Stimulated activated CD8-positive, alpha-beta memory T cell treated with anti-CD3 and anti-CD28 coated beads, Interleukin-7, amount 100 ng/mL, for 48 hours (primary cell): ENCODE measurements around the gene ZNF543.
"Not testable (repeated sequence)": the region's sequence is repeated elsewhere in the genome, so short reads cannot be mapped to it uniquely, and the experiment has no call there.

ENCODE experiments used
- DNase-seq, 2 donors: peaks; one replicate each; pipeline ENCODE4 v3.0.0-alpha.2; 2020; ENCODE audit warnings: low read depth in 1 of 2; ENCODE audit errors: extremely low read depth in 1 of 2

Gene ZNF543

DNA sequence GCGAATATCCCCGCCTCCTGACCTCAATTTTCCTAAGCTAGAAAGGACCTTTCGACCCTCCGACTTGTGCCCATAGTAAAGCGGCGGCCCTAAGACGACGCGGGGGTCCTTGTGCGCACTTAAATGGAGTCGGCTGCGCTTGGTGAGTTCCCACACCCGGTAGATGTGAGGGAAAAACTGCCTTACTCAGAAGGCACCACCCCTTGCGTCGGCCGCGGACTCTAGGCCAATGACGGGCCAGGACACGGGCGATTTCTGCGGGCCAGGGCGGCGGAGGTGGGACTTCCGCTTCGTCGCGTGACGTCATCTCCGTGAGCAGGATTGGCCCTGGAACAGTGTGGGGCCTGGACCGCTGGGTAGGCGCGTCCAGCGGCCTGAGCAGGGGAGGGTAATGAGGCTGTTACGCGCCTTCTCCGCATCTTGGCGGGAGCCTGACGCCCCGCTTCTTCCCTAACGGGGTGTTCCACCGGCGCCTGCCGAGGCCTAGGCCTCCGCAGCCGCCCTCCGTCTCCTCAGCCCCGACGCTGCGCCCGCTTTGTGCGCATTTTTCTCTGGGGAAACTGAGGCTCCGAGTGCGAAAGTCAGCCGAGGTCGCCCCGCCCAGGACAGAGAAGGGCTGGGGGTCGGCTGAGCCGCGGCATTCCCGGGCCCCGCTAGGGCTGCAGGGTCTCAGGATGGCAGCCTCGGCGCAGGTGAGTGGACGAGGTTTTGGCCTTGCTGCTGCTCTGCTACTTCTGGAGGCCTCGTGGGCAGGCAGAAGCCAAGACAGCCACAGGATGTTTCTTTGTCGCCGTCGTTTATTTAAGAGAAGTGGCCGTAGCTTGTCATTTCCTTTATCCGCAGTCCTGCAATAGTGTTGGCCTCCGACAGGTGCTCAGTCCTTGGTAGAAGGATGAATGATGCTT is at the start of gene ZNF543:
Gene ZNF543 (plus strand): TSS at position 293 of the 905 bp plus-strand sequence. CDS start 382 bp downstream, at position 675.
- DNase-seq: peak; percentile 84 to 89

- no peak for DNase-seq
Measured at GRCh38 chr19:57271280-57271679, 49.0 kb upstream of the ZNF543 start.

DNA sequence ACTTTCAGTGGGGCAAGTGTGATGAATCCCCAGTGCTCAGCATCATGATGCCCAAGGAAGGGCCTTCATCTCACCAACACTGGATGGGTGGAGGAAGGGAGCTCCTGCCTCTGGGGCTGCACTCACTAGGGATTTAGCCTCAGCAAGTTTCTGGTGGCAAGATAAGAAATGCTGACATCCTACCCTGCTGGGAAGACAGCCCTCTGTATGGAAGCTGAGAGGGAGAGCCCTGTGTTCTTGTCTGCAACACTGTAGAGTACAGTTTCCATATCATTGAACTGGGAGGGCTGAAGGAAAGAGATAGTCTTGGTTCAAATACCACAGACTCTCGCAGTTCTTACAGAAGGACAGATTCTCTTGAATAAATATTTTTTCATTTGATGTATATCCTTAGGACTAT is 47.3 kb upstream of the ZNF543 start:
- no peak for DNase-seq

DNA sequence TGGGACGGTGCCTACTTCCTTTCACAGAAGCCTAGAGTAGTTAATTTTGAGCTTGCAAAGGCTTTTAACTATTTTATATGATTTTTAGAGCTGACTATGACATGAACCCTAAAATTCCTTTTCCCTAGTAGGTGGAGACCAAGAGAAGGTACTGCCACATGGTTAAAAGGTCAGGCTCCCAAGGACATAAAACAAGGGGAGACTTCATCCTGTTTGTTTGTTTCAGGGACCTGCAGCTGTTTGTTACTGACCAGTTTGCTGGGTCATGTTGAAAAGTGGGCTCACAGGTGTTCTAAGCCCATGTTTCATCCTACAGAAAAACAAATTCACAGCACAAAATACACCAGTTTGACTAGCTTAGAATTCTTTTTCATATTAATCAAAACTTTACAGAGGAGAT is 43.8 kb upstream of the ZNF543 start:
- DNase-seq: no peak

DNA sequence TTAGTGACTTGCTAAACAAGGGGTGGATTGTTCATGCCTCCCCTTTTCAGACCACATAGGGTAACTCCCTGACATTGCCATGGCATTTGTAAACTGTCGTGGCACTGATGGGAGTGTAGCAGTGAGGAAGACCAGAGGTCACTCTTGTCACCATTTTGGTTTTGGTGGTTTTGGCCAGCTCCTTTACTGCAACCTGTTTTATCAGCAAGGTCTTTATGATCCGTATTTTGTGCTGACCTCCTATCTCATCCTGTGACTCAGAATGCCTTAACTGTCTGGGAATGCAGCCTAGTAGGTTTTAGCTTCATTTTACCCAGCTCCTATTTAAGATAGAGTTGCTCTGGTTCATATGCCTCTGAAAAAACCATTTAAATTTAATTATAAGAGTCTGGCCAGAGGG is 41.8 kb upstream of the ZNF543 start:
- not testable (repeated sequence) for DNase-seq

- peak; percentile 58 to 82 for DNase-seq
Measured at GRCh38 chr19:57279418-57280164, 40.7 kb upstream of the ZNF543 start.

- DNase-seq: peak; percentile 93 to 94
Measured at GRCh38 chr19:57280165-57280961, 39.9 kb upstream of the ZNF543 start, which contains the start of gene ZNF460. Gene ZNF460, plus strand, starts transcription at chr19:57280485. Its CDS starts 322 bp downstream, at chr19:57280807.

DNA sequence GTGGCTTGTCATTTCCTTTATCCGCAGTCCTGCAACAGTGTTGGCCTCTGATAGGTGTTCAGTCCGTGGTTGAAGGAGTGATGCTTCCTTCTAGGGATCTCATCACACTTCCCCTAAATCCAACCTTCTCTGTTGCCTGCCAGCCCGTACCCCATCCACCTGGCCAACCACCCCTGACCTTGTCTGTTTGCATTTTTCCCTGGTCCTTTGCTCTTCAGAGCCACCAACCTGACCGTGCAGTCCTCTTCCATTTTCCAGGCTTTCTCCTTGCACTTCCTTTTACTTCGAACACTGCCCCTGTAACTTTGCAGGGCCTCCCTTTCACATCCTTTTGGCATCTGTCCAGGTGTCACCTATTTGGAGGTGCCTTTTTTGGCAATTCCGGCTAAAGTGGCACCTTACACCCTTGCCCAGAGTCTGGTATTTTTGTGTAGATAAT is 39.3 kb upstream of the ZNF543 start:
- DNase-seq: no peak

GRCh38 chr19:57282011-57282643 is 38.1 kb upstream of the ZNF543 start:
- peak in 1 of 2 donors; percentile 20 for DNase-seq

DNA sequence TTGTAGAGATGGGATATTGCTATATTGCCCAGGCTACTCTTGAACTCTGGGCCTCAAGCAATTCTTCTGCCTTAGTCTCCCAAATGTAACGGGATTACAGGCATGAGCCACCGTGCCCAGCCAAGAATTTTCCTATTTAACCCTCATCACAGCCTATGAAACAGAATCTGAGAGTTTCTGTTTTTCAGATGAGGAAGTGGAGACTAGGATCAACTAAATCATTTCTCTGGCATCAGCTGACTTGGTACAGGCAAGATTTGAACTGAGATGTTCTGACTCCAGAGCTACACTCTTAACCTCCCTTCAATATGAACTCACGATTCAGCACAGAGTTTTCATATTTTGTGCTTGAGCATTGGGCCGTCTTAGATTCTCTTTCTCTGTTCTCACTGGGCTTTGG is 31.9 kb upstream of the ZNF543 start:
- no peak for DNase-seq

DNA sequence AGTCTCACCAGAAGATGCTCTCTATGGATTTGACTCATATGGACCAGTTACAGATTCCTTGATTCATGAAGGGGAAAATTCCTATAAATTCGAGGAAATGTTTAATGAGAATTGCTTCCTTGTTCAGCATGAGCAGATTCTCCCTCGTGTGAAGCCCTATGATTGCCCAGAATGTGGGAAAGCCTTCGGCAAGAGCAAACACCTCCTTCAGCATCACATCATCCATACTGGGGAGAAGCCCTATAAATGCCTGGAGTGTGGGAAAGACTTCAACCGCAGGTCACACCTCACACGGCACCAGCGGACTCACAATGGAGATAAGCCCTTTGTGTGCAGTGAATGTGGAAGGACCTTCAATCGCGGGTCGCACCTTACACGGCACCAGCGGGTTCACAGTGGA is 29.3 kb upstream of the ZNF543 start:
- no peak for DNase-seq

GRCh38 chr19:57292547-57292946 is 27.7 kb upstream of the ZNF543 start:
- no peak for DNase-seq

DNA sequence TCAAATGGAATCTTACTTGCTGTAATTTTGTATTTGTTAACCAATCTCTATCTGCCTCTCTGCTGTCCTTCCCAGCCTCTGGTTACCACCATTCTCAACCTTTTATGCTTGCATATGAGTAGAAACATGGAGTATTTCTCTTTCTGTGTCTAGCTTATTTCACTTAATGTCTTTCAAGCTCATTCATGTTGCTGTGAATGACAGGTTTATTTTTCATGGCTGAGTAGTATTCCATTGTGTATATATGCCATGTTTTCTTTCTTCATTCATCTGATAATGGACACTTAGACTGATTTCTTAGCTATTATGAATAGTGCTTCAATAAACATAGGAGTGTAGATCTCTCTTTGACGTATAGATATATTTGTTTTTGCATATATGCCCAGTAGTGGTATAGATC is 26.6 kb upstream of the ZNF543 start:
- DNase-seq: no peak

DNA sequence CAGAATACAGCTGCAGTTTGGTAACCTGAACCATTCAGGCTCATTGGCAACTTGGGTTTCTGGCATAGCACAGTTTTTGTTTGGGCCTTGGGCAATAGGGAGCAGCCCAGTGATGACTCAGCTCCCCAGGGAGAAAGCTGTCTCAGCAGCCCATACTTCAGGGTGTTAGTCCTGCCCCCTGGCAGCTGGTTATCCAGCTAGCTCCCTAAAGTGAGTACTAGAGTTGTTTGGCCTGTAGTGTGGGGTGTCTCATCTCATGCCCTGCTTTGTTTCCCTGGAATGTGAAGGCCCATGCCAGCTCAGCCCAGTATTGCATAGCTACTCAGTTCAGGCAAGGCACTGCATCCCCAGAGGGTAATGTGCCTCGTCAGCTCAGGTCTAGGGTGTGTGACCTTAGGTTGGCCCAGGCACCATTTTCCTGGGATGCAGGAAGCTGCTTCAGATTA is 18.2 kb upstream of the ZNF543 start:
- DNase-seq: no peak

DNA sequence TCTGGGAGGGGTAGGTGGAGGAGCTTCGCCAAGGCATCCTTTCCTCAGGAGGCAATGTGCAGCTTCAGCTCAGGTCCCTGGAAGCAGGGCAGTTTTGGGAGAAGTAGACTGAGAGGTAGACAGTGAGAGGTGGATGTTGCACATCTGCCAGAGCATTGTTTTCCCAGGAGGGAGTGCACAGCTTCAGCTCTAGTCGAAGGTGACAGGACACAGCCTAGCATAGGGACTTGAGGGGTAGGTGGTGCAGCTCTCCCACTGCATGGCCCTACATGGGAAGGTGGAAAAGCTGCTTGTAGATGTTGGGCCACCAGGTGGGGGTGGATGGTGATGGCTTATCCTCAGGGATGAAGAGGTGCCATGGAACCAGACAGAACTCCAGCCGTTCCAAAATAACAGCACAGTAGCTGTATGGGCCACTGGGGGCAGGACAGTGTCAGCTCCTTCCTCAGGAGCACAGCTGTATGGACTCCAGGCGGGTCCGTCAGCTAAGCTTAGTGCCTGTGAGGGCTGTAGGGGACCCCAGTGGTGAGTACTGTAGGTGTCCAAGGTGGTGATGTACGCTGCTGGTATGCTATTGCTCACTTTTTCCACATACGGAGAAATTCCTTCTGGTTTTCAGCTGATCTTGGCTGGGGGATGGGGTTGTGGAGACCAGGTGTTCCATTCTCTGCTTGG is 17.4 kb upstream of the ZNF543 start:
- DNase-seq: no peak

GRCh38 chr19:57305056-57305455 is 15.2 kb upstream of the ZNF543 start:
- DNase-seq: no peak

- DNase-seq: no peak
Measured at GRCh38 chr19:57308514-57308913, 11.8 kb upstream of the ZNF543 start.

GRCh38 chr19:57310792-57311191 is 9.5 kb upstream of the ZNF543 start:
- DNase-seq: no peak

DNA sequence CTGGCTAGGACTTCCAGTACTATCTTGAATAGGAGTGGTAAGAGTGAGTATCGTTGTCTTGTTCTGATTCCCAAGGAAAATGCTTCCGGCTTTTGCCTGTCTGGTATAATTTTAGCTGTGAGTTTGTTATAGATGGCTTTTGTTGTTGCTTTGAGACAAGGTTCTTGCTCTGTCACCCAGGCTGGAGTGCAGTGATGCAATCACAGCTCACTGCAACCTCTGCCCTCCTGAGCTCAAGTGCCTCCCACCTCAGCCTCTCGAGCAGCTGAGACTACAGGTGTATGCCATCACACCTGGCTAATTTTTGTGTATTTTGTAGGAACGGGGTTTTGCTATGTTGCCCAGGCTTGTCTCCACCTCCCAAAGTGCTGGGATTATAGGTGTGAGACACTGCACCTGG is 6.1 kb upstream of the ZNF543 start:
- no peak for DNase-seq

DNA sequence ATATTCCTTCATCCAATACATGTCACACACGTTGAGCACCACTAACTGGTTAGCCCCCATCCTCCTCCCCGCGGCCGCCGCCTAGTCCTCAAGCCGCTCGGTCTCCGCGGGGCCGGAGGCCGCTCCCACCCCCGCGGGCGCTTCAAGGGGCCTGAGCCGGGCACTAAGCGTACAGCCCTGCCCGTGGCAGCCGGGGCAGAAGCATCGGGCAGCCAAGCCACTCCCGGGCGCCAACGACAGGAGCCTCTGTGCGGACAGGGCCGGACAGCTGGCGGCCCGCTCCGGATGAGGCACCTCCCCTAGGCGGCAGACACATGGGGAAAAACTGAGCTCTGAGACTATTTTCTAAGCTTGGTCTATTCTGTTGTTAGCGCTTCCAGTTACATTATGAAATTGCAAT is 2.8 kb upstream of the ZNF543 start:
- no peak for DNase-seq
